Right lobe of liver (tissue), 6 donors: ENCODE results near the gene FER. TPM values are rescaled to one million over a fixed set of nuclear protein-coding genes. Genes with fewer than 3 reads are reported as not detected.

Experiments
- ATAC-seq, 4 donors: fragments of 200-7000 bp; cut with Tn5 transposase; one replicate each; pipeline ENCODE4 v1.9.1; 2020; ENCODE audit warnings: mild to moderate bottlenecking in 4 of 4, moderate library complexity in 4 of 4
- DNase-seq, 3 donors: peaks; one replicate each; pipeline ENCODE4 v3.0.0-alpha.2; 2020
- H3K27ac ChIP-seq, 3 donors: fragments of 200-600 bp; one replicate each; pipeline ENCODE4 v1.8.0; 2022
- H3K27me3 ChIP-seq, 2 donors: fragments of 200-600 bp; one replicate each; pipeline ENCODE4 v1.8.0; 2022
- H3K36me3 ChIP-seq, 4 donors: fragments of 200-600 bp; sonication (generic) in 1 of 4; one replicate each; pipeline versions ENCODE4 v1.5.1 to v1.8.0; 2017 to 2022; ENCODE audit warnings: control low read depth in 1 of 4
- H3K4me1 ChIP-seq, 4 donors: fragments of 200-600 bp; sonication (generic) in 1 of 4; one replicate each; pipeline versions ENCODE4 v1.5.1 to v1.8.0; 2017 to 2022; ENCODE audit warnings: control low read depth in 1 of 4
- H3K4me3 ChIP-seq, 3 donors: fragments of 200-600 bp; one replicate each; pipeline ENCODE4 v1.8.0; 2022
- H3K9me3 ChIP-seq, 4 donors: fragments of 200-600 bp; sonication (generic) in 1 of 4; one replicate each; pipeline versions ENCODE4 v1.5.1 to v1.8.0; 2017 to 2022; ENCODE audit warnings: control low read depth in 1 of 4
- POLR2A ChIP-seq: fragments of 450-650 bp; IDR thresholded peaks from one replicate; pipeline ENCODE4 v1.6.1; 2017; ENCODE audit warnings: antibody characterized with exemption, mild to moderate bottlenecking
- WGBS: methylation state at CpG from one replicate; pipeline ENCODE4 v1.1.6; 2018; ENCODE audit warnings: low coverage, low lambda C conversion rate; ENCODE audit not compliant: insufficient coverage; ENCODE audit errors: missing lambda C conversion rate; 5-methylcytosine and 5-hydroxymethylcytosine counted together
- intact Hi-C, 2 donors: fragments of 100-400 bp; cut with DNase I; formaldehyde crosslinking; loops; one replicate each; pipeline versions ENCODE4 v1.11.2 to v1.14.1; 2022
- total RNA-seq, 6 experiments: library from RNA; depleted of rRNA in 2 of 6; stranded (reverse); fragments of >200 nt in 2 of 6; fragmentation: NEBNext Ultra II Directional in 3 of 6; extraction: Animal tissue kit (Norgen Biotek cat#: 25700) in 3 of 6; gene quantifications; one replicate each; pipeline versions ENCODE4 v1.1.0 to v1.2.4, GENCODE V29; 2016 to 2023
- TF ChIP-seq, protein P1 (sequence below), 4 donors: fragments of 200-600 bp in 3 of 4; fragments of 450-650 bp in 1 of 4; IDR thresholded peaks; one replicate each; pipeline versions ENCODE4 v1.5.1 to v1.8.0; 2016 to 2022; ENCODE audit warnings: antibody characterized with exemption in 4 of 4, mild to moderate bottlenecking in 2 of 4
- donor health status: DM: no; HTN: yes; CAD: no.
- donor health status: DM: no; HTN: no; CAD: no.
- donor health status: DM: no; HTN: no; CAD: no.
- donor health status: DM: no; HTN: yes; CAD: no.
- donor health status: DM: no; HTN: yes; CAD: no.

The FER gene
- total RNA-seq, 6 experiments from 2014 or later, result 2.6 to 10.9 (median 5.0) TPM

DNA sequence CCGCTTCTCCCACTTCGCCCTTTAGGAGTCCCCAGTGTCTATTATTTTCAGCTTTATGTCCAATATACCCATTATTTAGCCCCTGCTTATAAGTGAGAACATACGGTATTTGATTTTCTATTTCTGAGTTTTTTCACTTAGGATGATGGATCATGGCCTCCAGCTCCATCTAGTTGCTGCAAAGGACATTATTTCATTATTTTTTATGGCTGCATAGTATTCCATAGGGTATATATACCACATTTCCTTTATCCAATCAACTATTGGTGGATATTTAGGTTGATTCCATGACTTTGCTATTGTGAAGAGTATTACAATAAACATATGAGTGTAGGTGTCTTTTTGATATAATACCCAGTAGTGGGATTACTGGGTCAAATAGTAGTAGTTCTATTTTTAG lies 162.9 kb downstream of the FER start:
- no peak for DNase-seq
- Histone ChIP-seq H3K27ac (no peak overlapping the region), H3K36me3 (no peaks in the 10 kb centered on the region), H3K4me1 (no peaks in the 10 kb centered on the region), H3K9me3 (no peaks in the 10 kb centered on the region), H3K27me3 (no peaks in the 10 kb centered on the region), H3K4me3 (no peak overlapping the region)
- no peak for TF ChIP-seq POLR2A
- TF ChIP-seq, protein P1, sequence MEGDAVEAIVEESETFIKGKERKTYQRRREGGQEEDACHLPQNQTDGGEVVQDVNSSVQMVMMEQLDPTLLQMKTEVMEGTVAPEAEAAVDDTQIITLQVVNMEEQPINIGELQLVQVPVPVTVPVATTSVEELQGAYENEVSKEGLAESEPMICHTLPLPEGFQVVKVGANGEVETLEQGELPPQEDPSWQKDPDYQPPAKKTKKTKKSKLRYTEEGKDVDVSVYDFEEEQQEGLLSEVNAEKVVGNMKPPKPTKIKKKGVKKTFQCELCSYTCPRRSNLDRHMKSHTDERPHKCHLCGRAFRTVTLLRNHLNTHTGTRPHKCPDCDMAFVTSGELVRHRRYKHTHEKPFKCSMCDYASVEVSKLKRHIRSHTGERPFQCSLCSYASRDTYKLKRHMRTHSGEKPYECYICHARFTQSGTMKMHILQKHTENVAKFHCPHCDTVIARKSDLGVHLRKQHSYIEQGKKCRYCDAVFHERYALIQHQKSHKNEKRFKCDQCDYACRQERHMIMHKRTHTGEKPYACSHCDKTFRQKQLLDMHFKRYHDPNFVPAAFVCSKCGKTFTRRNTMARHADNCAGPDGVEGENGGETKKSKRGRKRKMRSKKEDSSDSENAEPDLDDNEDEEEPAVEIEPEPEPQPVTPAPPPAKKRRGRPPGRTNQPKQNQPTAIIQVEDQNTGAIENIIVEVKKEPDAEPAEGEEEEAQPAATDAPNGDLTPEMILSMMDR (IDR thresholded peaks at IDR 0.05), result no peak
- ATAC-seq, result no peak
- intact Hi-C loops, result no loop called here
- WGBS, result 93% methylated on average over 3 of the region's 3 CpGs

DNA sequence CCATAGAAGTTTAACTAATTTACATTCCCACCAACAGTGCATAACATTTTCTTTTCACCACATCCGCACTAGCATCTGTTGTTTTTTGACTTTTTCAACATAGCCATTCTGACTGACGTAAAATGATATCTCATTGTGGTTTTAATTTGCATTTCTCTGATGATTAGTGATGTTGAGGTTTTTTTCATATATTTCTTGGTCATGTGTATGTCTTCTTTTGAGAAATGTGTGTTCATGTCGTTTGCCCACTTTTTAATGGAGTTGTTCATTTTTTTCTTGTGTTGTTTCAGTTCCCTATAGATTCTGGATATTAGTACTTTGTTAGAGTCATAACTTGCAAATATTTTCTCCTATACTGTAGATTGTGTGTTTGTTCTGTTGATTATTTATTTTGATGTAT lies 163.4 kb downstream of the FER start:
- DNase-seq (no peak), ATAC-seq (no peak)
- TF ChIP-seq POLR2A, result no peak
- TF ChIP-seq, protein P1 (IDR thresholded peaks at IDR 0.05), result no peak
- Histone ChIP-seq H3K4me1 (no peaks in the 10 kb centered on the region), H3K9me3 (no peaks in the 10 kb centered on the region), H3K27ac (no peak overlapping the region), H3K27me3 (no peaks in the 10 kb centered on the region), H3K36me3 (no peaks in the 10 kb centered on the region), H3K4me3 (no peak overlapping the region)
- intact Hi-C loops, result no loop called here
- 82% methylated on average over 3 of the region's 3 CpGs for WGBS

DNA sequence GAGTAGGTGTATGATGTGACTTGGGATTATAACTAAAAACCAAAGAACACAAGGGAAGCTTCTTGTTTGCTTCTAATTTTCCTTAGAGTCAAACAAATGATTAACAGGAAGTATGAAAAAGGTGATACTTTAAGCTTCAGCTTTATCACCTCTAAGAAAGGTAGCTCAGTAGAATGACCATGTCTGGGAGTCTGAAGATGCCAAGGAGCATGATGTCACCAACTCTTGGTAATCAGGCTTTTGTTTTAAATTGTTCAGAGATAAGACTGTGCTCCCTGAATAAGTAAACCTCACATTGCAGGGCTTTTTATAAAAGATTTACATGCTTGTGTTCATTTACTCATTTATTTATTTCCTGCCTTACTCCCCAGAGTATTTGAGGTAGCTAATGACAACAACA lies 169.9 kb downstream of the FER start:
- intact Hi-C loops, result no loop called here
- Histone ChIP-seq H3K36me3 (no peaks in the 10 kb centered on the region), H3K4me3 (no peak overlapping the region), H3K27ac (no peak overlapping the region), H3K4me1 (no peaks in the 10 kb centered on the region), H3K9me3 (no peaks in the 10 kb centered on the region), H3K27me3 (no peaks in the 10 kb centered on the region)
- DNase-seq, result no peak
- no peak for TF ChIP-seq POLR2A
- TF ChIP-seq, protein P1 (IDR thresholded peaks at IDR 0.05), result no peak
- ATAC-seq, result no peak

DNA sequence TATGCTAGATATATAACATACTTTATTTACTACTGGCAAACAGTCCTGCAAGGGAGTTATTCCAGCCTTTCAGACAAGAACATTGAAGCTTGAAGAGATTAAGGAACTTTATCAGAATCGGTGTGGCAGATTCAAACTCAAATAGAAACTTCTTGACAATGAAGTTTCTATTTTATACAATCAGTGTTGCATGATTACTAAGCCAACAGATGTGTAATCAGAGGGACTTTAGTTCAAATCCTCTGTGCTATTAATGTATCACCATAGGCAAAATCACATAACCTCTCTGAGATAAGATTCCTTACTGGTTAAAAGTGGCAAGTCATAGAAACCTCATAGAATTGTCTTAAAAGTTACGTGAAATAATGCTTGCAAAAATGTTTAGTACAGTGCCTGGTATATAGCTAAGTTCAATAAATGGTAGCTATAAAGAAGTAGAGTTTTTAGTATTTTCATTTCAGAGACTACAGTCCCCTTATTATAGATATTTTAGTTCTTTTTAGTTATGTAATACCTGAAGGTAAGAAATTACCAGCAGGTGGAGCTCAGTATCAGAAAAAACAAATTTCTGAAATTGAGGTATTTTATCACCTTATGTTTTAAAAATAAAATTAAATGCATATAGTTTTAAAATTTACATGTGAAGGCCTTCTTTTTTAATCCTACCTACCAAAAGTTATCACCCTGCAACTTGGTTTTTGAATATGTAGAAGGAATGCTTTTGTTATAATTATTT lies 172.1 kb downstream of the FER start:
- intact Hi-C loops, result no loop called here
- Histone ChIP-seq H3K9me3 (no peaks in the 10 kb centered on the region), H3K4me3 (no peak overlapping the region), H3K27ac (no peak overlapping the region), H3K4me1 (no peaks in the 10 kb centered on the region), H3K36me3 (no peaks in the 10 kb centered on the region), H3K27me3 (no peaks in the 10 kb centered on the region)
- no peak for DNase-seq
- TF ChIP-seq, protein P1 (IDR thresholded peaks at IDR 0.05), result peak; percentile 30 to 53 (median 50)
- no peak for TF ChIP-seq POLR2A
- peak in 1 of 4 donors; percentile 35 for ATAC-seq
- 62% methylated on average over 2 of the region's 2 CpGs for WGBS
